COR-L47 (cell line): ENCODE results near the gene PACS2.

Experiments
- DNase-seq: peaks from one replicate; lab custom pipeline; 2025; lab: John Stamatoyannopoulos, UW

Gene PACS2

DNA sequence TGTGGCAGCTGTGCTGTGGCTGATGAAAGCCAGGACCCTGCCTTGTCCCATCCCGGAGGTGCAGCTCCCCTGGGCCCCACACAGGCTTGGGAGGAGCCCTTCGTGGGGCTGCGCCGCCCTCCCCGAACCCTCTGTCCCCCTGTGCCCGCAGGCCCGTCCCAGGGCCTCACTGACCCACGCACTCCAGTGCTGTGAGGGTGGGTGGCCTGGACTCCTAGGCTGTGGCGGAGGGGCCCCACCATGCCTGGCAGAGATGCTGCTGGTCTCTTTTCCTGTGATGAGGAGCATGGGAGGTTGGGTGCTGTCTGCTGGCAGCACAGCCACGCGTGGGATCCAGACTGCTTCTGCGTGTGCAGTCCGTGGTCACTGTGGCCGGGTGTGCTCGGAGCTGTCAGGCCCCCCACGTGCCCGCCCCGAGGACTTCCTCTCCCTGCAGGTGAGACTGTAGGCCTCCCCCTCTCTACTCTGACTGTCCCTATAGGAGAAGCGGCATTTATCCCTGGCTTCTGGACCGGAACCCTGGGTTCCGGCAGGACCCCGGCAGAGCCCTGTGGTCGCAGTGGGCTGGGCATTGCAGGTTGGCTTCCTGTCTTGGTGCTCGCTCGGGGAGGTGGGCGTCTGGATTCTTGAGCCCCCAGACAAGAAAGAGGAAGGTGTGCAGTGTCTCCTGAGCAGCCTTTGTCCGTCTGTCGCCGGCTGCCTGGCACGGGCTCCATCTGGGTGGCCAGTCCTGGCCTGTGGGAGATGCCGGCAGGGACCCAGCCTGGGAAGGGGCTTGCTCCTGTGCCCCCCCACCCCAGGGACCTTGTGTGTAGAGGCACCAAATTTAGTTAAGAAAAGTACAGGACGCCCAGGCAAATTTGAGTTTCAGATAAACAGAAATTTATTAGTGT is 107.4 kb downstream of the PACS2 start:
- no peak for DNase-seq

DNA sequence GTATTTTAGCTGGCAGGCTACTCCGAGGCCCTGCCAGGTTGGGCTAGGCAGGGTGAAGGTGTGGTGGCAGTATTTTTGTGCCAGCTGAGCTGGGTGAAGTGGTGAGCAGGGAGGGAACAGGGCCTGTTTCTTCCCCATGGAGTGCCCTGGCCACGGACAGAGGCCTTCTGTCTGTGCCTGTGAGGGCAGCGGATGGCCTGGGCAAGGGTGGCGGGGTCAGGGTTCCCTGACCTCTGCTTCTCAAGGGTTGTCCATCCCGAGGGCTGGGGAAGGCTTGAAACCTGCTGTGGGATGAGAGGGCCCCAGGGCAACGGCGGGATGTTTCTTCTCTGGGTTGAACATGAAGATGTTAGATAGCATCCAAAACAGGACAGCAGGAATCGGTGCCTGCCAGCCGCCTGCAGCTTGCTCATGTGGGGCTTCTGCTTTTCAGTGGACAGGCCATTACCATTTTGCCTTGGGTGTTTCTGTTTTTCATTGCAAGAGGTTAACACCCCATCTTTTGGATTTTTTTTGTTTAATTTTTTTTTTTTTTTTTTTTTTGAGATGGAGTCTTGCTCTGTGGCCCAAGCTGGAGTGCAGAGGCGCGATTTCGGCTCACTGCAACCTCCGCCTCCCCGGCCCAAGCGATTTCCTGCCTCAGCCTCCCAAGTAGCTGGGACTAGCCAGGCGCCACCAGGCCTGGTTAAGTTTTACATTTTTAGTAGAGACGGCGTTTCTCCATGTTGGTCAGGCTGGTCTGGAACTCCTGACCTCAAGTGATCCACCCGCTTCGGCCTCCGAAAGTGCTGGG is 108.3 kb downstream of the PACS2 start:
- no peak for DNase-seq

DNA sequence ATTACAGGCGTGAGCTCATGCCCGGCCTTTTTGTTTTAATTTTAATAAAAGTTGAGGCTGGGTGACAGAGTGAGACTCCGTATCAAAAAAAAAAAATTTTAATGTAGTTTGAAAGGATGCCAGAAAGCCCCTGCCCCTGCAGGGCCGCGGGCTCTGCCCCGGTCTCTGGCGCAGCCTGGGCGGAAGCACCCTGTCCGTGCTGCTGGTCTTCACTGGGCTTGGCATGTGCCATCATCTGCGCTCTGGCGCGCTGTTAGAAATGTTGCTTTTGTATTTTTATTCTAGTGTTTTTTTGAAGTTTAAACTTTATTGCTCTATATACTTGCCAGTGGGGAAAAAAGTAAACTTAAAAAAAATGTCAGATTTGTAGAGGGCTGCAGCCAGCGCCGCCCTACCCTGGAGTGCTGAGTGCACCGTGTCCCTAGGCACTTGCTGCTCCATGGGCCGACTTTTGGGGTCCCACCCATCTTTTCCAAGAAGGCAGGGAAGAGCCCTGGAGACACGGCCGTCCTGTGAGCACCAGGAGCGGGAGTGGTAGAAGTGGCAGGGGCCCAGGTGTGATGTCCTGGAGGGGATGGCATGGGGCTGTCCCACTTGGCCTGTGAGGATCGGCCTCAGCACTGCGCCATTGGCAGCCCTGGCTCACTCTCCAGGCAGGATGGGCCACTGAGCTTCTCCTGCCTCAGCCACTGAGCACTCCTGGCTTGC is 109.1 kb downstream of the PACS2 start:
- no peak for DNase-seq

DNA sequence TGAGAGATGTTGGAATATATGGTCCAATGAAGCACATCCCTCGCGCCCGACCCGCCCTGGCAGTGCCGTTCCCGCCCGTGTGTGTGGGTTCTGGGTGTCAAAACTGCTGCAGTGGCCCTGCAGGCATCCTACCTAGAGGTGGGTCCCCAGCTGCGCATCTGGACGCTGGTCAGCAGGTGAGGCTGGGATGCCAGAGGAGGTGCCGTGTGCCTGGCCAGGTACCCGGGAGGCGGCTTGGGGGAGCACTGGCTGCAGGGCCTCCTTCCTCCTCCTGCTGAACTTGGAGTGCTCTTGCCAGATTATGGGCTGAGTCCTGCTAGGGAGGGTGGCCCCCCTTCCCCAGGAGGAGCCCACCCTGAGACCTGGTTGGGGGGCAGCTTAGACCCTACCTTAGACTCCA is 110.3 kb downstream of the PACS2 start:
- DNase-seq, result no peak

DNA sequence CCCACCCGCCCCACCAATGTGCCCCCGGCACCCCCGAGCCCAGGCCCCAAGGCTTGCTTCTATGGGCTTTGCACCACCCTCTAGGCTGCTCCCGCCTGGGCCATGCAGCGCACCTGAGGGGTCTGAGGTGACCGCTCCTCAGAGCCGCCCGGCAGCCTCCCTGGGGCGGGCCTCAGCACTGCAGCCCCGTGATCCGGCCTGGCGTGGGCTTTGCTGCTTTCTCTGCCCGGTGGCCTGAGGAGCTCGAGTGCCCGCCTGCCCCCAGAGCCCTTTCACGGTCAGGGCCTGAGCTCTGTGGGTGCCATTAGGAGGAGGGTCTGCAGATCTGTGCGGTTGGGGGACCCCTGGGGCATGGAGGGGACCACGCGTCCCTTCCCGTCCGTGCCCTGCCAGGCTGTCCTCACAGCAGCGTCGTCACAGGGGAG is 111.3 kb downstream of the PACS2 start:
- no peak for DNase-seq

DNA sequence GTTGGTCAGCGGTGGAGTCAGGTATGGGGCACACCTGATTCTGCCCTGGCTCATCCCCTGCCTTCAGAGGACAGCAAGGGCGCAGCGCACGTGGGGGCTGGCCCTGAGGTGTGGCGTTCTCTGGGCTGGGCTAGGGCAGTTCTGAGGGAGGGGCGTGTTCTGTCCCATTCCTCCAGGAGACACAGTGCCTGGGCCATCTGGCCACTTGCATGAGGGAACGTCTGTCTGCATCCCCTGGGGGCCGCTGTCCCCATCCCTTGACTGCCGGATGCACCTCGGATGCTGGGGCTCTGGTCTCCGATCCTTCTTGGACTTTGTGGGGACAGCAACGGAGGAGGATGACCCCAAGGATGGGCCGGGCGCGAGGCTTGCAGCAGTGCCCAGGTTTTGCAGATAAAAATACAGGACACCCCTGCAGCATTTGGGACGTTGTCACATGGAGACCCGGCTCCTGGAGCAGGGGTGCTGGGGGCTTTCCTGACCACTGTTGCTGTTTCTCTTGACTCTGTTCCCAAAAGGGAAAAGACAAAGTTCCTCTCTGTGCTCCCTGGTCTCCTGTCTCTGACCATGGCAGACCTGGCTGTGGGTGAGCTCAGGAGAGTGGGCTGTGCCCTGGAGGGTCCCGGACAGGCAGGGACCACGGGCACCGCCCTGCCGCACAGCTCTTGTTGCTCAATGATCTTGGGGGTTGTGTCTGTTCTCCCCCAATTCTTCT is 112.0 kb downstream of the PACS2 start:
- no peak for DNase-seq

DNA sequence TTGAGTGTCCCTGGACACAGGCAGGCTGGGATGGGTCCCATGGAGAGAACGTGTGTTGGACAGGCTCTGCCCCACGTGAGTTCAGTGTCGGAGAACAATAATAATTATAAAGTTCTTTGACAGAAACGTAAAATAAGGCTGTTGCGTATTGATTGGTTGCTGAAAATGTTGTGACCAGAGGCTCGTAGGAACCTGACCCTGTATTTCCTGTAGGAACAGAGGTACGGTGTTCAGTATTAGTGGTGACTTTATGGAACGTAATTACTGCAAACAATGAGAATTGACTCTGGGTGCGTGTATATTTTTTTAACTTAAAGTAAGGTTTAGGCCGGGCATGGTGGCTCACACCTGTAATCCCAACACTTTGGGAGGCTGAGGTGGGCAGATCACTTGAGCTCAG is 112.9 kb downstream of the PACS2 start:
- DNase-seq, result no peak

DNA sequence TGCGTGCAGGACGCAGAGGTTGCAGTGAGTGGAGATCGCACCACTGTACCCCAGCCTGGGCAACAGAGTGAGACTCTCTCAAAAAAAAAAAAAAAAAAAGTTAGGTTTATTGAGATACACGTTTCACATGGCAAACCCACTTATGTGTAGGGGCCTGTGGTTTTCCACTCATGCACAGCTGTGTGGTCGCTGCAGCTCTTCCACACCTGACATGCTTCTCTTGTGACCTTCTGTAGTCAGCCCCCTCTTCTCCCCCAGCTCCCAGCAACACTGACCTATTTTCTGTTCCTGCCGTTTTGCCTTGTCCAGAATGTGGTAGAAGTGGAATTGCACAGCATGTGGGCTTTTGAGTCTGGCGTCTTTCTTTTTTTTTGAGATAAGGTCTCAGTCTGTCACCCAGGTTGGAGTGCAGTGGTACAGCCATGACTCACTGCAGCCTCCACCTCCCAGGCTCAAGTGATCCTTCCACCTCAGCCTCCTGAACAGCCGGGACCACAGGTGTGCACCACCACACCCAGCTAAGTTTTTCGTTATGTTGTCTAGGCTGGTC is 113.5 kb downstream of the PACS2 start:
- no peak for DNase-seq

DNA sequence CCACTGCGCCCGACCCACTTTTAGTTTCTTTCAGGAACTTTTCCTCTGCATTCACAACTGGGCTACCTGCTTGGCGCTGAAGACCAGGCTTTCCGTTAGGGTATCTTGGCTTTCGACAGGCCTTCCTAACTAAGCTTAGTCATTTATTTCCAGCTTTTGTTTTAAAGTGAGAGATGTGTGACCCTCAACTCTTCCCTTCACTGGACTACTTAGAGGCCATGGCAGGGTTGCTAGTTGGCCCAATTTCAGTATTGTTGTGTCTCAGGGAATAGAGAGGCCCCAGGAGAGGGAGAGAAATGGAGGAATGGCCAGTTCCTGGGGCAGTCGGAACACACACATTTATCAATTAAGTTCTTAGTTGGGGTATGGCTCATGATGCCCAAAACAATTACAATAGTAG is 115.5 kb downstream of the PACS2 start:
- no peak for DNase-seq

DNA sequence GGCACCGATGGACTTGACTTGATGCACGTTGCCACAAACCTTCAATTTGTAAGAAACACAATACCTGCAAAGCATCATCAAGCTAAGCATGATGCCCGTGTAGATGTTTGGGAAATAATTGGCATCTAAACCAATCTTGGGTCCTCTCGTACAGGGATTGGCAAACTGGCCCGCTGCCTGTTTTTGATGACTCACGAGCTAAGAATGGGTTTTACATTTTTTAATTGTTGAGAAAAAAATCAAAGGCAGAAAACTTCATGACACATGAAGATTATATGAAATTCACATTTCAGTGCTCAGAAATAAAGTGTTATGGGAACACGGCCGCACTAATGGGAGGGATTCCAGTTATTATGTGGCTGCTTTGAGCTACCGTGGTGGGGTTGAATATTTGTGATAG is 116.0 kb downstream of the PACS2 start:
- no peak for DNase-seq

DNA sequence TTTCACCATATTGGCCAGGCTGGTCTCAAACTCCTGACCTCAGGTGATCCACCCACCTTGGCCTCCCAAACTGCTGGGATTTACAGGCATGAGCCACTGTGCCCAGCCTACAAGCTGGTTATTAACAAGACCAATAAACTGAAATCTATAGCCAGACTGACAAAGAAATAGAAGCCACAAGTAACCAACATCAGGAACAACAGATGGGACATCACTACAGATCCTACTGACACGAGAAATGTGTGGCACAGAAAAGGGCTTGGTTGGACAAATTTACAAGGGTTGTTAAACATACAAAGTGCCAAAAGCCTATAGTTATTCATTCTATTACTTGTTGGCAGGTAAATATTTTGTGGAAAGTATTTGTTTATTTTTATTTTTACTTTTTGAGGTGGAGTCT is 116.7 kb downstream of the PACS2 start:
- DNase-seq, result no peak

DNA sequence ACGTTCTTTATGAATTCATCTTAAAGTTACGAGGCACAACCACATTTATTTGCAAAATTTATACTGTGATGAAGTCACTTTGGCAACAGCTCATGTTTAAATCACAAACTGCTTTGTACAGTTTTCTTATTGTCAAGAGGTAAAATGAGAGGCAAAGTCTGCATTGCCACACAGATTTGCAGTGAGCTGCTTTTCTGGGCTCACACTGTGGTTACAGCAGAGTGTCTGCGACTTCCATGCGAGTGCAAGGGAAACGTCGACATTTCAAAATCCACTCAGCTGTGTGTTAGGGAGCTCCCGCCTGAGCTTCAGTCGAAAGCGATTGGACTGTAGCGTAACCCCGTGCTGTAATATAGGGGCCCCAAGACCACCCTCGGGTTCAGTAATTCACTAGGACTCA is 118.1 kb downstream of the PACS2 start:
- no peak for DNase-seq

DNA sequence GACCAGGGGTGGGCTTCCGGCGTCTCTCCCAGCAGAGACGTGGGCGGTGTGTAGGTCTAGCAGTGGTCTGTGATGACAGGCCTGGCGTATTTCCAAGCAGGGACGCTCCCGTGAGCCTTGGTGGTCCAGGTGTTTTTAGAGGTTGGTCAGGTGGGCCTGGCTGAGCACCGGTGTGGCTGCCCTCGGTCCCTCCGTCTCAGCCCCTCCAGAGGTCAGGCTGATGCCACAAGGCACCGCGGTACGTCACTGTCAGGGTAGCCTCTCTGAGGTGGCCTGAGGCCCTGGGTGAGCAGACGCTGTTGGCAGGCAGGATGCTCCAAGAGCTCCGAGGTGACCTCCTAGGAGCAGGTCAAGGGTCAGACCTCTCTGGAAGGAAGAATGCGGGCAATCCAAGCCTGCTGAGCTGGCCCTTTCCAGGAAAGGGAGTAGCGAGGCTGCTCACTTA is 118.6 kb downstream of the PACS2 start:
- no peak for DNase-seq

DNA sequence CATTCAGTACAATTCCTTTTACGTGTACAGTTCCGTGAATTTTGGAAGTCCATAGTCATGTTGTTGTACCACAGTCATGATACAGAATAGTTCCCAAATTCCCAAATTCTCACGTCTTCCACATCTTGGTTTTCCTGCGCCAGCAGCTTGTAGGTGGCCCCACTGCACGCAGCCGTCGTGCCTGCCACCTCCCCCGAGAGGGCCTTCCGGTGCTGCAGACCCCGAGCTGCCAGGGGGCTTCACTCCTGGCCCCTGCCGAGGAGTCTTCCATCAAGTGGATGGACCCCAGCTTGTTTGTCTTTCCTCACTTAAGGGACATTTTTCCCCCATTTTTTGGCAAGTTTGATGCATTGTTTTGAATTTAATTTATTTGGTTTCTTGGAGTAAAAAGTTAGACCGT is 121.9 kb downstream of the PACS2 start:
- no peak for DNase-seq

DNA sequence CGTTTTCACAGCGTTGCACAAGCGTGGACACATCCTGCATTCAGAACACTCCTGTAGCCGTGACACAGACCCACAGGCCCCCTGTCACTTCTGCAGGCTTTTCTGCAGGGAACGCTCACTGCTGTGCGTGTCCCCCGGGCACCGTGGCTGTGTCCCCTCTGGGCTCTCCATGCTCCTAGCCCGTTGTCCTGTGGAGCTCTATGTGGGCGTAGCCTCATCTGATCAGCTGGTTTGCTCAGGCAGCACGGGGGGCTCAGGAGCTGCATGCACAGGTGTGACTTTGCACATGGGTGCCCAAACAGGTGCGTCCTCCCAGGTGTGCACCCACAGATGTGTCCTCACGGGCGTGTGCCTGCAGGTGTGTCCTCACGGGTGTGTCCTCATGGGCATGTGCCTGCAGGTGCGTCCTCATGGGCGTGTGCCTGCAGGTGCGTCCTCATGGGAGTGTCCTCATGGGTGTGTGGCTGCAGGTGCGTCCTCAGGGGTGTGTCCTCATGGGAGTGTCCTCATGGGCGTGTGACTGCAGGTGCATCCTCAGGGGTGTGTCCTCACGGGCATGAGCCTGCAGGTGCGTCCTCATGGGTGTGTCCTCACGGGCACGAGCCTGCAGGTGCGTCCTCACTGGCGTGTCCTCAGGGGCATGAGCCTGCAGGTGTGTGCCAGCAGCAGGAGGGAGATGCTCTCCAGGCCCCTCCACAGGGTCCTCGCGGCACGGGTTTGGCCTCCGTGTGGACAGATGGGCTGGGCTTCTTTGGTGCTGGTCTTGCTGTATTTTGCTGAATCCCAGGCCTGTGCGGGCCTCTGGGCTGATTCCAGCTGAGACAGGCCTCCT is 122.6 kb downstream of the PACS2 start:
- peak; percentile 40 for DNase-seq

DNA sequence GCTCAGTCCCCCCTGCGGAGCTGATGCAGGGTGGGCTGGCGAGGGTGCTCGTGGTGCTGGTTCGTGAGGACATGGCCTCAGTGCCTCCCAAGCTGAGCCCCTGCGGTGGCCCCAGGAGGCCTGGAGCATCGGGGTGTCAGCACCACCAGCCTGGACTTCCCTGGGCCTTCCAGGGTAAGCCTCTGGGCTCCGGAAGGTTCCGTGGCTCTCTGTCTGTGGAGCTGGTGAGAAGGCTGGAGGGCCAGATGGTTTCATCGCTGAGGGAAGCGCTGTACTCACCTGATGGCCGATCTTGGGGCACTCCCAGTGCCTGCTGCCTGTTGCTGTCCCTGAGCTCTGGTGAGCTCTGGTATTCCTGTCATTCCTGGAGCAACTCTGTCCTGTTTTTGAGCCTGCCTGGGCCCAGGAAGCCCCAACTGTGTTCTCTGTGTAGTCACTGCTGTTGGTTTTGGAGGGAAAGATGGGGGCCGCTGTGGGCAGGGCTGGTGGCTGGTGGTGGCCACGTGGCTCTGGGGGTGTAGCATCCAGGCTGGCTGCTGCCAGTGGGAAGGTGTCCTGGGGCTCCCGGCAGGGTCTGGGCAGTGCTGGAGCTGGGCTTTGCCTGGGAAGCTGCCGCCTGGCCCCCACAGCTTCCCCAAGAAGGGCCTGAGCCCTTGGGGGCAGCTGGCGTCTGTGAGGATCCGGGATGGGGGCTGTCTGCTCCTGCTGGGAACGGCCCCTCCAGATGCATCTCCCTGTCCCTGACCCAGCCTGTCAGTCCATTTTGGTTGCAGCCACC is 123.4 kb downstream of the PACS2 start:
- no peak for DNase-seq

DNA sequence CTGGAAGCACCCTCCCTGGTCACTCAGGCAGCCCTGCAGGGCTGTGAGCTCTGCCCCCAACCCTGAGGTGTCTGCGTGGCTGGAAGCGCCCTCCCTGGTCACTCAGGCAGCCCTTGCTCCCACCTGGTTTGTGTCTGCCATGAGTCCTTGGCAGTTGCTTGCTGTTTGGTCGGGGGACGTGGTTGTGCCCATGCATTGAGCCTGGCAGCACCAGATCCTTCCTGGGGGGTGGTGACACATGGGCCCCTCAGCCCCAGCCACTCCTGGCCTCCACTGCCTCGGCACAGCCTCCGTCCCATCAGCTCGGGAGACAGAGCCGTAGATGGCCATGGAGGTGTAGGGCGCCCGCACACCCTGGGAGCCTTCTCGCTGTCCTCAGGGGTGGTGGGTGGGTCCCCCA is 124.6 kb downstream of the PACS2 start:
- no peak for DNase-seq

DNA sequence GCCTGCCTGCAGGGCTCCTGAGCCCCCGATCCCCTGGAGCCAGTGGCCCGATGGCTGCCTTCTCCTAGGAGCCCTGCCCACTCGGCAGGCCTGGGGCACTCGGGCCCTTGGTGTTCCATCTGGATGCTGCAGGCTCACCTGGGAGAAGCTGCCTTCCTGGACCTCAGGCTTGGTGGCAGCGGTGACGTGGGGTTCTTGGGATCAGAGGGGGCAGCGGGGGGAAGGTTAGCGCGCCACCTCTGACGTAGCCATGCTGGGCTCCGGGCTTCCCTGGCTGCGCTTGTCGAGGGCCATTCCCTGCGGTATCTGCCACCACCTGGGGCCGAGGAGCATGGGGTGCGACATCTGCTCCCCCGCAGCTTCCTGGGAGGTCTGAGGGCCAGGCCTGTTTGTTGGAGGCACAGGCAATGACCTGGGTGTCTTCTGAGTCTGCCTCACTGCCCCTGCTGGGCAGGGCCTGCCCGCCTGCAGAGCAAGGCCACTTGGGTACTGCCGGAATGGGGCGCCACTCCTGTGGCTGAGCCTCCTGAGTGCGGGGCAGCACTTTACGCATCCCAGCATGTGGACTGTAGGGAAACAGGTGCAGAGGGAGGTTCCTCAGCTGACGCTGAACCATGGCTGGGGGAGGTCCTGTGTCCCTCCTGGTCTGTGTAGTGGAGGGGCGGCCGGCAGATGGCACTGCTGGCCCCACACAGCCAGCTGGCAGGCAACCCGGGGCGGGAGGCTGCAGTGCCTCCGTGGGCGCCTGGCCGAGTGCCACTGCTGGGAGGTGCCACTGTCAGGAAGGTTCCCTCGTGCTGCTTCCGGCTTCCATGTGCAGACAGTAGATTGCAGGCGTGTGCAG is 125.4 kb downstream of the PACS2 start:
- DNase-seq, result peak; percentile 94

DNA sequence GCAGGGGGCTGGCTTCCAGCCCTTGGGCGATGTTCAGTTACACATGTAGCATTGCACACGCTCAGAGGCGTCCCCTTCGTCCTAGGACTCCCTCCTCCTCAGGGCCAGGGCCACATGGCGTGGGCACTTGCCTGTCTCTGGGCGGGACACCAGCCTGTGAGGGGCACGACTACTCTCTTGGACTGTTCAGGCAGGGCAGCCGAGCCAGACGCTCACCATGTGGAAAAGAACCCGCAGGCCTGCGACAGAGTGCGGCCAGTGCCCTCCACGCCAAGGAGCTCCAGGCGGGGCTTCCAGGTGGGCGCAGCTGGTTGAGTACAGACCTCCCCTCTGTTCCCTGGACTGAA is 126.0 kb downstream of the PACS2 start:
- DNase-seq, result no peak
